Esophagus squamous epithelium (tissue), 5 donors: Measurements from ENCODE around the gene KCTD21. TPM values are rescaled to one million over a fixed set of nuclear protein-coding genes. Genes with fewer than 3 reads are reported as not detected.

Experiments
- DNase-seq: peaks from one replicate; lab custom pipeline; 2025; lab: John Stamatoyannopoulos, UW
- H3K27ac ChIP-seq, 4 donors: fragments of 200-600 bp; sonication (generic); one replicate each; pipeline ENCODE4 v1.5.1; 2016 to 2019; ENCODE audit warnings: mild to moderate bottlenecking in 1 of 4
- H3K27me3 ChIP-seq, 4 donors: fragments of 200-600 bp; sonication (generic); 1 replicate in 3 of 4; 2 replicates in 1 of 4; pipeline versions ENCODE4 v1.5.1 to v1.6.0; 2017 to 2021; ENCODE audit warnings: antibody characterized with exemption in 1 of 4
- H3K36me3 ChIP-seq, 3 donors: fragments of 200-600 bp; sonication (generic); one replicate each; pipeline ENCODE4 v1.5.1; 2016 to 2019
- H3K4me1 ChIP-seq, 3 donors: fragments of 200-600 bp; sonication (generic); one replicate each; pipeline ENCODE4 v1.5.1; 2017 to 2019
- H3K4me3 ChIP-seq, 4 donors: fragments of 200-600 bp; sonication (generic); 1 replicate in 3 of 4; 2 replicates in 1 of 4; pipeline ENCODE4 v1.5.1; 2016 to 2019; ENCODE audit warnings: mild to moderate bottlenecking in 2 of 4, moderate library complexity in 1 of 4
- H3K9me3 ChIP-seq, 3 donors: fragments of 200-600 bp; sonication (generic); one replicate each; pipeline ENCODE4 v1.5.1; 2016 to 2019
- POLR2A ChIP-seq, 4 donors: fragments of 450-650 bp; IDR thresholded peaks; one replicate each; pipeline ENCODE4 v1.6.1; 2017; ENCODE audit warnings: antibody characterized with exemption in 4 of 4, mild to moderate bottlenecking in 4 of 4, moderate library complexity in 3 of 4
- WGBS, 2 donors: methylation state at CpG; one replicate each; pipeline ENCODE4 v1.1.5; 2018; 5-methylcytosine and 5-hydroxymethylcytosine counted together
- intact Hi-C: fragments of 100-400 bp; cut with DNase I; formaldehyde crosslinking; loops from one replicate; pipeline ENCODE4 v1.15.0; 2022
- total RNA-seq, 4 donors: library from RNA; depleted of rRNA; stranded (reverse); fragments of >200 nt; gene quantifications; one replicate each; pipeline ENCODE4 v1.1.0, GENCODE V29; 2016
- TF ChIP-seq, protein P1 (sequence below), 6 experiments: fragments of 450-650 bp in 4 of 6; fragments of 200-600 bp in 2 of 6; sonication (generic) in 2 of 6; IDR thresholded peaks; one replicate each; pipeline ENCODE4 v1.5.1; 2016 to 2019; ENCODE audit warnings: antibody characterized with exemption in 6 of 6, mild to moderate bottlenecking in 4 of 6, moderate library complexity in 4 of 6
- donor health status: DM: yes; HTN: yes; CAD: no.

Gene KCTD21
- total RNA-seq, 4 donors from 2014 or later: 9.7 to 16.0 (median 11.3) TPM

DNA sequence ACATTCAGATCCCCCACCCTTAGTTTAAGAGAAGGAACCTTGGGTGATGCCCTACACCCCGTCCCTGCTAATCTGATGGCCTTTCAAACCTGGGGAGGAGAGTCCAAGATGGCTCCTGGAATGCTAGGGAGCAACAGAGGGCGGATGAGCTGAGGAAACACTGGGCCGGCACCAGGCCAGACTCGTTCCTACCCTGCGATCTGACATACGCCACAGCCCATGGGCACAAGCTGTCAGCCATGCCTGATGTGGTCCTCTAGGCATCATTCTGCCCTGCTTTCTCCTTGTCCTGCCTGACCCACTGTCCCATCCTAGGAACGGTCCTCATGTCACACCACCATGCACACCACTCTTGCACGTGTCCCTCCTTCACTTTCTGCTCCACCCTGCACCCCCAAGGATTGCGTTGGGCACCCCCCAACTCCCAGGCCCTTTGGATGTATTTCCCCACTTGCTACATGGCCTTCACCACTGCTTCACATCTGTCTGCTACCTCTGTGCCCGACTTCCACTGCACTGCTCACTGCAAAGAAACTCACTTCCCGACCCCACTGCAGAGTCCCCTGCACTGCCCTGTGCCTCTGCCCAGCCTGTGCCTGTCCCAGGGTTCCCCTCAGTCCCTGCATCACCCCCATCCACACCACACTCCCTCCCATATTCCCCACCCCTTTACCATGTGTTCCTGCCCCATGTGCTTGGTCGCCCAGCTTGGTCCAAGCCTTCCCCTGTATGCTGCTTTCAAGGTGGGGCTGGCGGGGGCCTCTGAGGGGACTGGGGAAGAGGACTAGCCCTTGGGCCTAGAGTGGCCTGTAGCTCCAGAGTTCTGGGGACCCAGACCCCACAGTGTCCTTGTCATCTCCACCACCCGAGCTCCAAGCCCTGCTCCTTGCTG lies 29.5 kb upstream of the KCTD21 start:
- Histone ChIP-seq H3K9me3 (no peaks in the 10 kb centered on the region), H3K27ac (no peak overlapping the region), H3K27me3 (no peaks in the 10 kb centered on the region), H3K4me1 (no peaks in the 10 kb centered on the region), H3K36me3 (peaks cover 0 to 99% (median 6%) of the 10 kb centered on the region in 3 donors), H3K4me3 (no peak overlapping the region)
- 92 to 98% methylated on average over 10 to 13 of the region's 14 CpGs for WGBS, 2 donors
- no peak for DNase-seq
- intact Hi-C loops: no loop called here
- TF ChIP-seq, protein P1, sequence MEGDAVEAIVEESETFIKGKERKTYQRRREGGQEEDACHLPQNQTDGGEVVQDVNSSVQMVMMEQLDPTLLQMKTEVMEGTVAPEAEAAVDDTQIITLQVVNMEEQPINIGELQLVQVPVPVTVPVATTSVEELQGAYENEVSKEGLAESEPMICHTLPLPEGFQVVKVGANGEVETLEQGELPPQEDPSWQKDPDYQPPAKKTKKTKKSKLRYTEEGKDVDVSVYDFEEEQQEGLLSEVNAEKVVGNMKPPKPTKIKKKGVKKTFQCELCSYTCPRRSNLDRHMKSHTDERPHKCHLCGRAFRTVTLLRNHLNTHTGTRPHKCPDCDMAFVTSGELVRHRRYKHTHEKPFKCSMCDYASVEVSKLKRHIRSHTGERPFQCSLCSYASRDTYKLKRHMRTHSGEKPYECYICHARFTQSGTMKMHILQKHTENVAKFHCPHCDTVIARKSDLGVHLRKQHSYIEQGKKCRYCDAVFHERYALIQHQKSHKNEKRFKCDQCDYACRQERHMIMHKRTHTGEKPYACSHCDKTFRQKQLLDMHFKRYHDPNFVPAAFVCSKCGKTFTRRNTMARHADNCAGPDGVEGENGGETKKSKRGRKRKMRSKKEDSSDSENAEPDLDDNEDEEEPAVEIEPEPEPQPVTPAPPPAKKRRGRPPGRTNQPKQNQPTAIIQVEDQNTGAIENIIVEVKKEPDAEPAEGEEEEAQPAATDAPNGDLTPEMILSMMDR (IDR thresholded peaks at IDR 0.05): no peak
- no peak for TF ChIP-seq POLR2A (IDR thresholded peaks at IDR 0.05)

DNA sequence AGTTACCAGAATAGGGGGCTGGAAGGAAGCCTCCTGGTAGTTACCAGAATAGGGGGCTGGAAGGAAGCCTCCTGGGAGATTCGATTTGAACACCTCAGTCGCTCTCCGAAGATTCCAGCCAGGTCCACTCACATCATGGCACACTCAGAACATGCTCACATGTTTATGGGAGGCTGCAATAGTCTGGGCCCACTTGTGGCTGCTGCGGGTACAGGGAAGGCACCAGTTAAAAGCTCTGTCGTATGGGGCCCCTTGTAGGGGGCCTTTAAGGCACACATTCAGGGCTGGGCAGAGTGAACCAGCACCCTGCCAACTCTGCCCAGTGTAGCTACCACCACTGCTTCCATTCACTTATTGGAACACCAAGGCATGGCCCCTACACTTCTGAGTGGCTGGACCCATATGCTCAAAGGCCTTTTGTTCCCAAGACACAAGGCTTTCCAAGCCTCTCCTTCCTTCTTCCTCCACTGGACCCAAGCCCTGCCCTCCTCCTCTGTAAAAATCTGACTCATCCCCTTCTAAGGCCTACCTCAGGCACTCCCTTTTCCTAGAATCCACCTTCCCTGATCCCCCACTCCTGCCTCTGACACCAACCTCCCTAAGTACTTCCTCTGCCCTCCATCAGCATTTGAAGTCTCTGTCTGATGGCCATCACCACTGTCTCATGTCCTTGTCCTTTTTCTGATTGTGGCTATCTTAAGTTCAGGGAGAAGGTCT lies 28.3 kb upstream of the KCTD21 start:
- 92% methylated on average over 4 of the region's 5 CpGs; no CpG with 5 or more reads in 1 of the 2 donors for WGBS, 2 donors
- Histone ChIP-seq H3K27ac (no peak overlapping the region), H3K4me3 (no peak overlapping the region), H3K27me3 (no peaks in the 10 kb centered on the region), H3K9me3 (no peaks in the 10 kb centered on the region), H3K36me3 (peaks cover 0 to 89% (median 6%) of the 10 kb centered on the region in 3 donors), H3K4me1 (no peaks in the 10 kb centered on the region)
- no peak for DNase-seq
- TF ChIP-seq, protein P1 (IDR thresholded peaks at IDR 0.05): no peak
- no peak for TF ChIP-seq POLR2A (IDR thresholded peaks at IDR 0.05)
- intact Hi-C loops: no loop called here

DNA sequence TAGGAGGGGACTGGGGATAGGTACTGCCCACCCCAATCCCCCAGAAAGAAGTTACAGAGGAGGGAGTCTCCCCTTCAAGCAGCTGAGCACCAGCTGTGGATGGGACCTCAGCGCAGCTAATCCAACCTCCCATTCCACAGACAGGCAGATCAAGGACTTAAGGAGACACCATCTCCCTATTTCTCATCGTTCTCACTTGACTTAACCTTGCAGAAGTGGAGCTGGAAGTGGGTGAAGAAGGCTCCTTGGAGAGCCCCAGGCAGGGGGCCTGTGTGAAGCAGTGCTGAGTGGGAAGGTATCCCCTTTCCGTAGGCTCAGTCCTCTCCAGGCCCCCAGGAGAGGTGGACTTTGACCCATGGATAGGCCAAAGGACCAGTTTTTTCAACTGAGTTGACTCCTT lies 27.6 kb upstream of the KCTD21 start:
- Histone ChIP-seq H3K27ac (no peak overlapping the region), H3K36me3 (peaks cover 0 to 84% (median 6%) of the 10 kb centered on the region in 3 donors), H3K4me1 (no peaks in the 10 kb centered on the region), H3K27me3 (no peaks in the 10 kb centered on the region), H3K9me3 (no peaks in the 10 kb centered on the region), H3K4me3 (no peak overlapping the region)
- TF ChIP-seq, protein P1 (IDR thresholded peaks at IDR 0.05): no peak
- no peak for TF ChIP-seq POLR2A (IDR thresholded peaks at IDR 0.05)
- no peak for DNase-seq
- WGBS, 2 donors: 91 to 93% methylated on average over 3 of the region's 3 CpGs
- intact Hi-C loops: no loop called here

DNA sequence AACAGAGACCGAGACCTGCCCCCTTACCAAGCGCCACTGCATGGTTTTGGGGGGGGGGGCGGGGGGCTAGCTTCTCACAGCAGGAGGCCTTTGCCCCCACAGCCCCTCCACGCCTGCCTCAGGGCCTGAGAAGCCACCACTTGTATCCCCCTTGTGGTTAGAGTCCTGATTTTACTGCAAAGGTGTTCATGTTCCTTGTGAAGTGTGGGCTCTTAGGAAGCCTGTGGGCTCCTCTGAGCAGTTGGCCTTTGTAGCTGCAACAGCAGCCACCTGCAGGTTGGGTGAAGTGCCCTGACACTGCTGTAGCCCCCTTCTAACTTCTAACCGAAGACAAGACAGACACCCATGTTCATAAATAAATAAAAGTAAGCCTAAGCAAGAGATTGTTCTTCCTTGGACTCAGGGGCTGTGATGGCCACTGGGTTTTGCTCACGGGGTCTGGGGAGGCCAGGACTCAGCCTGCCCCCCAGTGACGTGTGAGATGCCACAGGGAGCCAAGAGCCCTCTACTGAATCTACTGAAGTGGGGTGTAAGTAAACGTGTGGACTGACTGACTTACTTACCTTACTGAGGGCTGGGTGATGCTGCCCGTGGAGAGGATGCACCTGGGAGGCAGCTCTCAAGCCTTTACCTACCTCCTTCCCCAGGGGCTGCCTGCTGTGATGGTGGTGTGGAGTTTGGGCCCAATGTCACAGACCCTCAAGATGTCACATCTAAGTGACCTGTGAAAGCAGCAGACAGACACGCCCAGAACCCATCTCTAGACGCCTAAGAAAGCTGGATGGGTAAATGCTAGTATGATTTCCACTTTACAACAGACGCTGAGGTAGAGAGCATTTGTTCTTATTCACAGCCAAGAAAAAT lies 26.1 kb upstream of the KCTD21 start:
- H3K27me3 ChIP-seq: no peaks in the 10 kb centered on the region
- peaks cover 0 to 84% (median 7%) of the 10 kb centered on the region in 3 donors for H3K36me3 ChIP-seq
- no peak overlapping the region for H3K4me3 ChIP-seq
- no peak for DNase-seq
- TF ChIP-seq, protein P1 (IDR thresholded peaks at IDR 0.05): no peak
- no peak for TF ChIP-seq POLR2A (IDR thresholded peaks at IDR 0.05)
- no peaks in the 10 kb centered on the region for H3K9me3 ChIP-seq
- 81 to 96% methylated on average over 8 of the region's 12 CpGs for WGBS, 2 donors
- H3K27ac ChIP-seq: no peak overlapping the region
- H3K4me1 ChIP-seq: no peaks in the 10 kb centered on the region
- intact Hi-C loops: no loop called here
